GM18526 (cell line): ENCODE results near the gene IFNAR2.

ENCODE experiments used
- POLR2A ChIP-seq: IDR thresholded peaks from 3 replicates; pipeline ENCODE4 v1.6.1; 2011; ENCODE audit not compliant: insufficient read length; ENCODE audit errors: extremely low read depth

Gene IFNAR2

DNA sequence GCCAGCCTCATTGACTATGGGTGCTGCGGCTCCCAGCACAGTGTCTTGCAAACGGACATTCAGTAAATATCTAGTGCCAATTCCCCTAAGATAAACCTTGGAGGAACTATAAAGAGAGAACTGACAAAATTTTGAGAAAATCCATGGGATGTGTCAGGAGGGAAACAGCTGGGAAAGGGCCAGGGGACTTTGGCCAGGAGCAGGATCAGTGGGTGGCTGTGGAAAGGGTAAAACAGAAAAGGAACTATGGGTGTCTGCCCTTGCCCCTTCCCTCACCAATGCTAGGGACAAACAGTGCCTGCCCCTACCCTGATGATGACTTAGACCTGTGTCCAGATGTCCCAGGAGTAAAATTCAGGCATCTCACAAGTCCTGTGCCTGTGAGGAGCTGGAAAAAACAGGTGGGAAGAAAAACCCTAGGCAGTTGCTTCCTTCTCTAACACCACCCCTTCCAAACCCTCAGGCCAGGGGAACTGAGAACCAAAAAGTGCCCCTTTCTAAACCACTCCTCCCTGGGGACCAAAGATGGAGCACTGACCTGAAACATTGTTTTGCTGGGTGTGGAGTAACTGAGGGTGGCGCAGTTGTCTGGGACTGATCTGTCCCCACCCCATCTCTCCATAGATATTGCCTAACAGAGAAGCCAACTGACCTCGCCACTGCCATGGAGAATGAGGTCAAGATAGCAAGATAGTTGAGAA is 22.1 kb upstream of the IFNAR2 start:
- no peak for TF ChIP-seq POLR2A

DNA sequence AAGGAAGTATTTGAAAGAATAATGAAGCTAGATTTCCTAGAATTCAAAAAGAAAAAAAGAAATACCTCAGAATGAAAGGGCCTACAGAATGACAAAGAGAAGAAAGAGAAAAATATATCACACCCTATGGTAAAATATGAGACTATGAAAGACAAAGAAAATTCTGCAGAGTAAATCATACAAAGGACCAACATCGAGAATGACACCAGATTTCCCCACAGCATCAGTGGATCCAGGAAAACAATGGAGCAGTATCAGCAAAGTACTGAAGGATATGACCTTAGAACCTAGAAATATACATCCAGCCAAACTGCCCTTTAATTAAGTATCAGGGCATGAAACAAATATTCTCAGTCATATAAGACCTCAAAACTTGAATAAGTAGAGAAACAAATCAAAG is 21.2 kb upstream of the IFNAR2 start:
- TF ChIP-seq POLR2A = no peak

DNA sequence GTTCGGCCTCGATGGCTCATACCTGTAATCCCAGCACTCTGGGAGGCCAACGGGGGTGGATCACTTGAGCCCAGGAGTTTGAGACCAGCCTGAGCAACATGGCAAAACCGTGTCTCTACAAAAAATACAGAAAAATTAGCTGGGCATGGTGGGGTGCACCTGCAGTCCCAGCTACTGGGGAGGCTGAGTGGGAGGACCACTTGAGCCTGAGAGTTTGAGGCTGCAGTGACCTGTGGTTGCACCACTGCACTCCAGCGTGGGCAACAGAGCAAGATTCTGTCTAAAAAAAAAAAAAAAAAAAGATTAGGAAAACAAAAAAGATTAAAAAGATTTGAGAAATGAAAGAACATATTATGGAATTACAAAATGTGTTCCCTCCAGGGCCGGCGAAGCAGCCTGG is 18.4 kb upstream of the IFNAR2 start:
- no peak for TF ChIP-seq POLR2A

DNA sequence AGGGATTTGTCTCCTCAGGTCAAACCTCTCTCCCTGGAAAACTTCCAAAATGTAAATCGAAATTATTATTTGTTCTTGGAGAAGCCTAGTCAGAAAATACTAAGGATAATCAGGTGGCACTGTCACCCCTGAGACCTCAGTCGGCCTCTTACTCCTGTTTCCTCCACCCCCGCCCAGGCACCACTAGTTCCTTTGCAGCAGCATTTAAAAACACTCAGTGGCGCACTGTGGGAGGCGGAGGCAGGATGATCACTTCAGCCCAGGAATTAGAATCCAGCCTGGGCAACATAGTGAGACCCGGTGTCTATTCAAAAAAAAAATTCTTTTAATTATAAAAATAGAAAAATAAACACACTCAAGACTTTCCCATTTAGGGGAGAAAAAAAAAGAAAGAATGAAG is 18.0 kb upstream of the IFNAR2 start:
- no peak for TF ChIP-seq POLR2A

DNA sequence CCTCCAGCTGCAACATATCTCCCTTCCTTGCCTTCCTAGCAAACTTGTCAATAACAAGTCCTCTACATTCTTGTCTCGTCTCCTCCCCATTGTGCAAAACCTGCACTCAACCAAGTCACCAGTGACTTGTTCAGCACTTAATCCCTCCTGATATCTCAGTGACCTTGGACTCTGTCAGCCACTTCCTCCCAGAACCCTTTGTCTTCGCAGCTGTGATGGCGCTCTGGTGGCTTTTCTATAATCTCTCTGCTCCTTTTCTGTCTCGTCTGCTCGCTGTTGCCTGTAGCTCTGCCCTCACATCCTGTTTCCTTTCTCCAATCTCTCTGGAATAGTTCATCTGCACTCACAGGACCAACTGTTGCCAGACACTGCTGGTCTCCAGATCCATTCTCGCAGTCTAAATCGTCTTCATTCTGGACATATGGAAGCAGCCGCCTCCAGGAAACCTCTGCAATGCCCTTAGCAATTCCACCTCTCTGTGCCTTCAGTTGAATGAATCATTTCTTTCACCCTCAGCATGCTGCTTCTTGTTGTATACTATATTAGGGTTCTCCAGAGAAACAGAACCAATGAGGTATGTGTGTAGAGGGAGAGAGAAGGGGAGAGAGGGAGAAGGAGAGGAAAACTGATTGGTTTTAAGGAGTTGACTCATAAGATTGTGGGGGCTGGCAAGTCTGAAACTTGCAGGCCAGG is 17.4 kb upstream of the IFNAR2 start:
- no peak for TF ChIP-seq POLR2A

DNA sequence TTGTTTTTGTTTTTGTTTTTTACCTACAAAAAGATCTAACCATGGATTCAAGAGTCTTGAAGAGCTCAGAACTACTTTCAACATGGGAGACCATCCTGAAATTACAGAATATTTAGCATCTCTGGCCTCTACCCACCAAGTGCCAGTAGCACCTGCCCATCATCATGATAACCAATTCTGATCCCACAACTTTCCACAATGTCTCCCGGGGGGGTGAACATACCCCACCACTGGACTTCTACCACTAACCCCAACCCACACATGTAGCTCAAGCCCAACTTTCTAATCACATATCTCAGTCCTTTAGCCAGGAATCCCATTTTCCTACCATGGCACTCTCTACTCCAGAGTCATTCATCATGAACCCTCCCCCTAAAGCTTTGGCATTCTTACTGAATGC is 15.7 kb upstream of the IFNAR2 start:
- TF ChIP-seq POLR2A = no peak

DNA sequence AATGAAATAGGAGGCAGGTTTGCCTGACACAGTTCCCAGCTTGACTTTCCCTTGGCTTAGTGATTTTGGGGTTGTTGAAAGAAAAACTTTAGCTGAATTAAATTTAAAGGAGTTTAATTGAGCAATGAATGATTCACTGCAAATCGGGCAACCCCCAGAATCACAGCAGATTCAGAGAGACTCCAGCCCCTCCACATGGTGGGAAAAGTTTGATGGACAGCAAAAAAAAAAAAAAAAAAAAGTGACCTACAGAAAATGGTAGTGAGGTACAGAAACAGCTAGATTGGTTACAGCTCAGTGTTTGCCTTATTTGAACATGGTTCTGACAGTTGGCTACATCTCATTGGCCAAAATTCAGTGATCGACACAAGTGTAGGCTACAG is 12.6 kb upstream of the IFNAR2 start:
- TF ChIP-seq POLR2A = no peak

DNA sequence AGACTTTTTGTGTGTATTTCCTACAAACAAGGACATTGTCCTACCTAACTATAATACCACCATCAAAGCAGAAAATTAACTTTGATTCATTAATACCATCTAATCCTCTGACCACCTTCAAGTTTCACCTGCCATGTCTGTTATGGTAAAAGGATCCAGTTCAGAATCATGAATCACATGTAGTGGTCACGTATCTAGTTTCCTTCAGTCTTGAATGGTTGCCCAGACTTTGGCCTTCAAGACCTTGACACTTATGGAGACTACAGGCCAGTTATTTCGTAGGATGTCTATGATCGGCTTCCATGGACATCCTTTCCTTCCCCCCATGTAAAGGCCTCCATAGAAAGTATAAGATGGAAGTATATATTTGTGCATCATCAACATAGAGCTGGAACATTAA is 10.4 kb upstream of the IFNAR2 start:
- no peak for TF ChIP-seq POLR2A

DNA sequence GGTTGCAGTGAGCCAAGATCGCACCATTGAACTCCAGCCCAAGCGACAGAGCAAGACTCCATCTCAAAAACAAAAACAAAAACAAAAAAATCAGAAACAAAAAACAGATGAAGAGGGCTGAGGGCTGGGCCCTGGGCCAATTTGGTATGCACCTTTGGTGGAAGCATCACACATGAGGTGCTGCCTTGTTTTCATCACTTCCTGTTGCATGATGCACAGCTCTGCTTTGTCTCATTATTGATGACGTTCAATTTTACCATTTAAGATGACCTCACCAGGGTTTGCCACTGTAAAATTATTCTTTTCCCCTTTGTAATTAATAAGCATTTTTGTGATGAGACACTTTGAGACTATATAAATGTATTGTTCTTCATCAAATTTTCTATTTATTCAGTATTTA is 9.8 kb upstream of the IFNAR2 start:
- TF ChIP-seq POLR2A = no peak

DNA sequence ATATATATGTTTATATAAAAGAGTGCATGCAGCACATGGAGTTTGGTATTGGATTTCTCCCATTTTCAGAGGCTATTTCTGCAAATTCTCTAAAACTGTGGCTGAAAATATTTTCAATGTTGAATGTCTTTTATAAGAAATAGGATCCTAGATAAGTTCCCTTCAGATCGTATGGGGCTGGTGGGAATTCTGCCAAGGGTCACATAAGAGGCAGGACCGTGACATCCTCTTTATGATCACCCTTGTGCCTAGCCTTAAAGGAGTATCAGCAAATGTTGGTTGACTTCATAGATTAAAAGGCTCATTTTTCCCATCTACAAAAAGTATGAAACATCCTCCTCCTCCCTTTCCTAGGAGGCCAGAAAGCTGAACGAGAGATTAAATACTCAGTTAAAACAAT is 1.3 kb upstream of the IFNAR2 start:
- no peak for TF ChIP-seq POLR2A

DNA sequence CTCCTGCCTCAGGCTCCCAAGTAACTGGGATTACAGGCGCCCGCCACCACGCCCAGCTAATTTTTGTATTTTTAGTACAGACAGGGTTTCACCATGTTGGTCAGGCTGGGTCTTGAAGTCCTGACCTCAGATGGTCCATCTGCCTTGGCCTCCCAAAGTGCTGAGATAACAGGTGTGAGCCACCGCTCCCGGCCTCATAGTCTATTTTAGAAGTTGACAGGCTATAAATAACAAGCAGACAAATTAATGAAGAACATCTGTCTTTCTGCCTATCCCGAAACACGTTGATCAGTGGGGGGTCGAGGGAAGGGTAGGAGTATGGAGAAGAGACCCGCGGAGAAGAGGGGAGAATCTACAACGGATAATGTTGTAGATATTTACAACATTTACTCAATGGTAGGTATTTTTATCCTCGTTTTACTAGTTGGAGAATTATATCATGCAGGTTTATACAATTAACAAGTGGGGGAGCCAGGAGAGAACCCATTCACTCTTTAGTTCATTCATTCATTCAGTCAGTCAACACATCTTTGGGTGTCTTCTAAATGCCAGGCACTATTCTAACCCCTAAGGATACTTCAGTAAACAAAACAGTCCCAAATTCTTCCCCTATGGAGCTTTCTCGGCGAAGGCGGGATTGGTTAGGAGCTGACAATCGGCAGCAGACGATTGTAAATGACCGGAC is 497 bp upstream of the IFNAR2 start:
- no peak for TF ChIP-seq POLR2A

DNA sequence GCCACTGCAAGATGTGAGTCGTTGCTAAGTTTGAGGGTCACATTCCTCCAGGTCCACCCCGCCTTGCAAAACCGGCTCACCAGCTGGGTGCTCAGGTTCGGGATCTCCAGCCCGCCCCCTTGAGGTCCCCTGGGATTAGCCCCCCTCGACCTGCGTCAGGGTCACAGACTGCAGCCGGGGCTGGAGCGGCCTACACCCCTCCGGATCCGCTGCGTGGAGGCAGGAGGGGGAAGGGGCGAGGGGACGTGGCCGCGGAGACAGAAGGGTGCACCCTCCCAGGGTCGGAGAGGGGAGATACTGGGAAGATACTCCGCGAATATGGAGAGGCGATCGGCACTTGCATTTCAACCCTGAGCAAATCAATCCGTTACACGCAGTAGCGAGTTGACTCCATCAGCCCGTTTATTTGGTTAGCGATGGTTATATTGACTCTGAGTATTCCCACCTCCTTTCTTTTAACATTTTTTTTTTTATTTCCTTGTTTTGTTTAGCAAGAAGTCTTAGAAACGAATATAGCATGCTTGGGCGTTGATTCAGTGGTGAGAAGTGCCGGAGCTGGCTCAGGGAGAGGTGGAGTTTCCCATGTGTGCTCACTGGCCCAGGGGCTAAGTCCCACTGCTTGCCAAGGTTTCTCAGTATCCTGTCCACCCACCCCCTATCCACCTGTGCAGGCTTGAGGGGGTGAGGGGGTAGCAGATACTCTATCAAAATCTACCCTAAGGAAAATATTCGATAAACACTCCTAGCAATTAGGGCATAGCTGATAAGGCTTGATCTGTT is 997 bp downstream of the IFNAR2 start:
- peak; percentile 35 for TF ChIP-seq POLR2A

DNA sequence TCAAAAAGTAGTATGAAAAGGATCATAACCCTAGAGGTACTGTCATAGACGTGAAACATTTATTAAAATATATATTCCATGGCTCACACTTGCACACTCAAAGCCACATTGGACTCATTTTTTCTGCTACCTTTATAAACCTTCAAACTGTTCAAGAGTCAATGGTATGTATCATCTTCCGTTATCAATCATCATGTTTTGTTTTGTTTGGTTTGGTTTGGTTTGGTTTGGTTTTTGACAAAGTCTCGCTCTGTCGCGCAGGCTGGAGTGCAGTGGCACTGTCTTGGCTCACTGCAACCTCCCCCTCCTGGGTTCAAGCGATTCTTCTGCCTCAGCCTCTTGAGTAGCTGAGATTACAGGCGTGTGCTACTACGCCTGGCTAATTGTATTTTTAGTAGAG is 1.8 kb downstream of the IFNAR2 start:
- no peak for TF ChIP-seq POLR2A

DNA sequence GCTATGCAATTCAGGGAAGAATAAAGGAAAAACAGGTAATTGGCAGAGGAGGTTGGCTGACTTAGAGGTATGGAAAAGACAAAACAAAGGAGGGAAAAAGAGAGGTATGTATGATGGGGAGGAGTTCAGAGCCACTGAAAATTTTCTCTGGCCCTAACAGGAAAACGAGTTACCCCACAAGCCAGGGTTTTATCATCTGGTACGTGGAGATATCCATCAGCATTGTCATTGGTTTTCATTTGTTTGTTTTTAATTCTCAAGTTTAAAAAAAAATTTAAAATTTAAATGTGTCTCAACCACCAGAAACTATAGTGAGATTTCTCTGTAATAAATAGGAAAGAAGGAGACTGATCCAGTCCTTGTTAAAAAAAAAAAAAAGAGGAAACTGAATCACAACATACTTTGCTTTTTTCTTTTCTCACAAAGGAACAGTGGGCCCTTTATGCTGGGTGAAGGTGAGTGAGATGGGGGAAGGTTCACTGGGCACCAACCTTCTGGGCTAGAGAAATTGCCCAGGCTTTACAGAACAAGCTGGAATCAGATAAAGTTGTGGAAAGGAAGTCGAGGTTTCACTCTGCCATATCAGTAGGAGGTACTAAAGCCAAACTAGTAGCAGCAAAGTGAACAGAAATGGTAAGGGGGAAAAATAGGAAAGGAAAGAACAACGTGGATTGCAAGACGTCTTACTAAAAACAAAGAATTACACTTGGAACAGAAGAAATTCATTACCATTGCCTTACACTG is 2.7 kb downstream of the IFNAR2 start:
- TF ChIP-seq POLR2A = no peak
